Measurements from ENCODE around the gene FMN2.
A peak's percentile ranks its signal among the peaks of the same experiment; 100 is the strongest.

FMN2 gene

DNA sequence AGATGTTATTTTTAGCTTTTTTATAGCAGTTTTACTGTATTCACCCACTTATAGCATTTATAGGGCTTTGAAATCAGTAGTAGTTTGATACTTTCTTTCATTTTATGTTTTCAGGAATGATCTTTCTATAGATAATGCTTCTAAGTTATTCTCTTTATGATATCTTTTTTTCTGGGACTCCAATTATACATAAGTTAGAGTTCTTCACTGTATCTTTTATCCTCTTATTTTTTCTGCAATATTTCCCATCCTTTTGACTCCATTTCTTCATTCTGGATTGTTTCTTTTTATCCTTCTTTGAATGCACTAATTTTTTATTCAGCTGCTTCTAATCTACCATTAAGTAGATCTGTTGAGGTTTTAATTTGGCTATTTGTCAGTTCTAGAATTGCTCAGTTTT is 73.1 kb downstream of the FMN2 start:
- H3K4me3 ChIP-seq (replicated peaks in 1 of 2; ENCODE audit: low read depth in 2 of 2, low read length in 2 of 2), result no peak overlapping the region
- TF ChIP-seq, protein P1, sequence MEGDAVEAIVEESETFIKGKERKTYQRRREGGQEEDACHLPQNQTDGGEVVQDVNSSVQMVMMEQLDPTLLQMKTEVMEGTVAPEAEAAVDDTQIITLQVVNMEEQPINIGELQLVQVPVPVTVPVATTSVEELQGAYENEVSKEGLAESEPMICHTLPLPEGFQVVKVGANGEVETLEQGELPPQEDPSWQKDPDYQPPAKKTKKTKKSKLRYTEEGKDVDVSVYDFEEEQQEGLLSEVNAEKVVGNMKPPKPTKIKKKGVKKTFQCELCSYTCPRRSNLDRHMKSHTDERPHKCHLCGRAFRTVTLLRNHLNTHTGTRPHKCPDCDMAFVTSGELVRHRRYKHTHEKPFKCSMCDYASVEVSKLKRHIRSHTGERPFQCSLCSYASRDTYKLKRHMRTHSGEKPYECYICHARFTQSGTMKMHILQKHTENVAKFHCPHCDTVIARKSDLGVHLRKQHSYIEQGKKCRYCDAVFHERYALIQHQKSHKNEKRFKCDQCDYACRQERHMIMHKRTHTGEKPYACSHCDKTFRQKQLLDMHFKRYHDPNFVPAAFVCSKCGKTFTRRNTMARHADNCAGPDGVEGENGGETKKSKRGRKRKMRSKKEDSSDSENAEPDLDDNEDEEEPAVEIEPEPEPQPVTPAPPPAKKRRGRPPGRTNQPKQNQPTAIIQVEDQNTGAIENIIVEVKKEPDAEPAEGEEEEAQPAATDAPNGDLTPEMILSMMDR (IDR thresholded peaks at IDR 0.05; ENCODE audit: low read depth, low read length), result no peak
- DNase-seq (ENCODE audit: low read depth in 2 of 2), result no peak

DNA sequence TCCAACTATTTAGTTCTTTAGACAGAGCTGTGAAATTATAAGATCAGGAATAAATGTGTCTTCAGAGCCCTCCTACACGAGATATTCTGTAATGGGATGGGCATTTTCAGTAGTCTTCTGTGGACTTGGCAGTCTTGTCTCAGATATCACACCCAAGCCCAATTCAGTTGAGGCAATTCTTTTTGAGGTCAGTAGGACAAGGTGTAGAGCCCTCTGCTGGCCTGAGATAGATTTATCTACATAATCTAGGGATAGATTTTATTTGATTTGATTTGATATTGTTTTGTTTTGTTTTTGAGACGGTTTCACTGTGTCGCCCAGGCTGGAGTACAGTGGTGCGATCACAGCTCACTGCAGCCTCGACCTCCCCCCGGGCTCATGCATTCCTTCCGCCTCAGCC is 77.5 kb downstream of the FMN2 start:
- DNase-seq (ENCODE audit: low read depth in 2 of 2), result peak in 1 of 2 donors; percentile 44
- TF ChIP-seq, protein P1 (IDR thresholded peaks at IDR 0.05; ENCODE audit: low read depth, low read length), result peak; percentile 18

DNA sequence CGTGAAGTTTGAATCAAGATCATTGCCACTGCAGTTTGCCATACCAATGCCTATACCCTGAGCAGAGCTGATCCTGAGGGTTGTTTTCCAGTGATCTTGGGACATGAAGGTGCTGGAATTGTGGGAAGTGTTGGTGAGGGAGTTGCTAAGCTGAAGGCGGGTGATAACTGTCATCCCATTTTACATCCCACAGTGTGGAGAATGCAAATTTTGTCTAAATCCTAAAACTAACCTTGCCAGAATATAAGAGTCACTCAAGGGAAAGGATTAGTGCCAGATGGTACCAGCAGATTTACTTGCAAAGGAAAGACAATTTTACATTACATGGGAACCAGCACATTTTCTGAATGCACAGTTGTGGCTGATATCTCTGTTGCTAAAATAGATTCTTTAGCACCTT is 78.6 kb downstream of the FMN2 start:
- no peak overlapping the region for H3K4me3 ChIP-seq (replicated peaks in 1 of 2; ENCODE audit: low read depth in 2 of 2, low read length in 2 of 2)
- TF ChIP-seq, protein P1 (IDR thresholded peaks at IDR 0.05; ENCODE audit: low read depth, low read length), result no peak
- no peak for DNase-seq (ENCODE audit: low read depth in 2 of 2)

More for the DNA sequence above, 77.5 kb downstream of the FMN2 start:
- H3K4me3 ChIP-seq (replicated peaks in 1 of 2; ENCODE audit: low read depth in 2 of 2, low read length in 2 of 2), result no peak overlapping the region

DNA sequence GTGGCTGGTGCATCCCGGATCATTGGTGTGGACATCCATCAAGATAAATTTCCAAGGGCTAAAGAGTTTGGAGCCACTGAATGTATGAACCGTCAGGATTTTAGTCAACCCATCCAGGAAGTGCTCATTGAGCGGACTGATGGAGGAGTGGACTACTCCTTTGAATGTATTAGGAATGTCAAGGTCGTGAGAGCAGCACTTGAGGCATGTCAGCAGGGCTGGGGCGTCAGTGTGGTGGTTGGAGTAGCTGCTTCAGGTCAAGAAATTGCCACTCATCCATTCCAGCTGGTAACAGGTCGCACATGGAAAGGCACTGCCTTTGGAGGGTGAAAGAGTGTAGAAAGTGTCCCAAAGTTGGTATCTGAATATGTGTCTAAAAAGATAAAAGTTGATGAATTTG is 79.1 kb downstream of the FMN2 start:
- no peak for DNase-seq (ENCODE audit: low read depth in 2 of 2)
- no peak overlapping the region for H3K4me3 ChIP-seq (replicated peaks in 1 of 2; ENCODE audit: low read depth in 2 of 2, low read length in 2 of 2)
- TF ChIP-seq, protein P1 (IDR thresholded peaks at IDR 0.05; ENCODE audit: low read depth, low read length), result no peak

DNA sequence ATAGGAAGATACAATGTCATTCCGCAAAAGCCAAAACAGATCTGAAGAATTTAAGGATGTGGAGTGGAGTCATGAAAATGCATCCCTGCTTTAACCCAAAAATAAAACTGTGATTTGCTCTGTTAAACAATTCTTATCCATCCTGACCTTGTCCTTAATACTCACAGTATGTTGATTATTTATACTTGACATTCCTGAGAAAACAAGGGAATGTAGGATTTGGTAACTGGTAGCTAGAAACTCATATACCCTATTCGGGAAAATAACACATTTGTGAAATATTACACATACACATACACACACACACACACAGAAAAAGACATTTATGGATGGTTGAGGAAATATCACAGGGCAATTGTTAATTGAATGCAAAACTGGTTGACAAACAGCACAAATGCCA is 80.2 kb downstream of the FMN2 start:
- TF ChIP-seq, protein P1 (IDR thresholded peaks at IDR 0.05; ENCODE audit: low read depth, low read length), result no peak
- no peak overlapping the region for H3K4me3 ChIP-seq (replicated peaks in 1 of 2; ENCODE audit: low read depth in 2 of 2, low read length in 2 of 2)
- DNase-seq (ENCODE audit: low read depth in 2 of 2), result no peak

DNA sequence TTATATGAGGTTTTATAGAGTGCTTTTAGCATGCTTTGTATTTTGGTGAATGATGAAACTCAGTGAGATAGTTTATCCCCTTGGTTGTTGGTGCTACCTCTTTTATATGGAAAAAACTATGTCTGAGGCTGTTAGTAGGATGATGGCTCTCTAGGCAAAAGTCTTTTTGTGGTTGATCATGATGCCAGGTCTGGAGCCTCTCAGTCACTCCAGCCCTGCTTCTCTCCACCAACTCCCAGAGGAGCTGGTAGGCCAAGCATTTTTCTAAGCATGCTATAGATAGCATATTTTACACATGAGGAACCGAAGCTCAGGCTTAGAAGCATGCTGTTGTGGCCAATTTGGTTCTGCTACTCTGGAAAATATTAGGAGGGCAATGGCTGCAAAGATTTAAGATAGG is 82.2 kb downstream of the FMN2 start:
- no peak for DNase-seq (ENCODE audit: low read depth in 2 of 2)
- H3K4me3 ChIP-seq (replicated peaks in 1 of 2; ENCODE audit: low read depth in 2 of 2, low read length in 2 of 2), result no peak overlapping the region
- TF ChIP-seq, protein P1 (IDR thresholded peaks at IDR 0.05; ENCODE audit: low read depth, low read length), result no peak

DNA sequence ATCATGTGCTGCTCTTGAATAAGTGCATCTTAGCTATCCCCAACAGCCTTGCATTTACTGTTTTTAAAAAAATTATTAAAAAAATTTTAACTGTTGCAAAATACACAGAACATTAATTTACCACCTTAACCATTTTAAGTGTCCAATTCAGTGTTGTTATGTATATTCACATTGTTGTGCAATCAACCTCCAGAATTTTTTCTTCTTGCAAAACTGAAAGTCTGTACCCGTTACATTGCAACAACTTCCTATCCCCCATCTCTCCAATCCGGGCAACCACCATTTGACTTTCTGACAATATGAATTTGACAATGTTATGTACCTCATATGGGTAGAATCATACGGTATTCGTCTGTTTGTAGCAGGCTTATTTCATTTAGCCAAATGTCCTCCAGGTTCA is 83.1 kb downstream of the FMN2 start:
- H3K4me3 ChIP-seq (replicated peaks in 1 of 2; ENCODE audit: low read depth in 2 of 2, low read length in 2 of 2), result no peak overlapping the region
- TF ChIP-seq, protein P1 (IDR thresholded peaks at IDR 0.05; ENCODE audit: low read depth, low read length), result no peak
- DNase-seq (ENCODE audit: low read depth in 2 of 2), result no peak

Measured in cardiac fibroblast (primary cell).